ENCODE measurements around the gene SLC26A3. TPM values are rescaled to one million over a fixed set of nuclear protein-coding genes. Genes with fewer than 3 reads are reported as not detected.

The SLC26A3 gene
- total RNA-seq, 1 experiment from 2014 or later: not detected

- Histone ChIP-seq H3K4me2 (ENCODE audit: low read length) (no peak overlapping the region), H3F3A (ENCODE audit: low read length, unreplicated experiment) (no peaks in the 10 kb centered on the region), H3K4me1 (ENCODE audit: insufficient read depth, low read length) (no peaks in the 10 kb centered on the region), H2AFZ (ENCODE audit: low read length) (no peak overlapping the region), H3K9ac (ENCODE audit: low read length) (no peak overlapping the region), H3K36me3 (ENCODE audit: low read depth, low read length) (no peaks in the 10 kb centered on the region), H3K9me2 (replicated peaks; ENCODE audit: low read length) (no peaks in the 10 kb centered on the region), H3K9me3 (ENCODE audit: low read length) (no peaks in the 10 kb centered on the region), H3K27me3 (ENCODE audit: low read length) (peaks cover 27% of the 10 kb centered on the region), H4K20me1 (ENCODE audit: low read length) (no peaks in the 10 kb centered on the region), H3K27ac (ENCODE audit: low read length) (no peak overlapping the region), H3K79me2 (ENCODE audit: low read length) (no peaks in the 10 kb centered on the region), H3K4me3 (ENCODE audit: low read length) (no peak overlapping the region)
- DNase-seq (no peak), ATAC-seq (no peak)
- BruUV-seq (replicated peaks): no TSS peak
- intact Hi-C loops (cut with micrococcal nuclease): no loop called here
- CTCF ChIA-PET: no interaction called here
- no peak for TF ChIP-seq EZH2 (IDR thresholded peaks at IDR 0.05; ENCODE audit: low read length, unreplicated experiment)
- POLR2A ChIA-PET (ENCODE audit: unreplicated experiment): no interaction called here
Observed at GRCh38 chr7:107838024-107838601, 35.1 kb upstream of the SLC26A3 start.

GRCh38 chr7:107837145-107837512, 34.1 kb upstream of the SLC26A3 start:
- Histone ChIP-seq H3K27me3 (ENCODE audit: low read length) (peaks cover 27% of the 10 kb centered on the region), H3K4me3 (ENCODE audit: low read length) (no peak overlapping the region), H3F3A (ENCODE audit: low read length, unreplicated experiment) (no peaks in the 10 kb centered on the region), H3K4me1 (ENCODE audit: insufficient read depth, low read length) (no peaks in the 10 kb centered on the region), H3K9me3 (ENCODE audit: low read length) (no peaks in the 10 kb centered on the region), H2AFZ (ENCODE audit: low read length) (no peak overlapping the region), H3K9ac (ENCODE audit: low read length) (no peak overlapping the region), H3K9me2 (replicated peaks; ENCODE audit: low read length) (no peaks in the 10 kb centered on the region), H4K20me1 (ENCODE audit: low read length) (no peaks in the 10 kb centered on the region), H3K36me3 (ENCODE audit: low read depth, low read length) (no peaks in the 10 kb centered on the region), H3K4me2 (ENCODE audit: low read length) (no peak overlapping the region), H3K79me2 (ENCODE audit: low read length) (no peaks in the 10 kb centered on the region), H3K27ac (ENCODE audit: low read length) (no peak overlapping the region)
- BruUV-seq (replicated peaks): no TSS peak
- ChIA-PET POLR2A (ENCODE audit: unreplicated experiment) (no interaction called here), CTCF (no interaction called here)
- DNase-seq (no peak), ATAC-seq (no peak)
- intact Hi-C loops (cut with micrococcal nuclease): no loop called here
- TF ChIP-seq EZH2phosphoT487 (IDR thresholded peaks at IDR 0.05; ENCODE audit: borderline replicate concordance, low read length) (no peak), EZH2 (IDR thresholded peaks at IDR 0.05; ENCODE audit: low read length, unreplicated experiment) (no peak), CTCF (conservative IDR thresholded peaks at IDR 0.05; ENCODE audit: low read depth, low read length) (no peak)

GRCh38 chr7:107836237-107837144, 33.5 kb upstream of the SLC26A3 start:
- TF ChIP-seq EZH2 (IDR thresholded peaks at IDR 0.05; ENCODE audit: low read length, unreplicated experiment) (no peak), EZH2phosphoT487 (IDR thresholded peaks at IDR 0.05; ENCODE audit: borderline replicate concordance, low read length) (no peak), CTCF (conservative IDR thresholded peaks at IDR 0.05; ENCODE audit: low read depth, low read length) (no peak)
- no peak overlapping the region for H3K4me2 ChIP-seq (ENCODE audit: low read length)
- ChIA-PET CTCF (no interaction called here), POLR2A (ENCODE audit: unreplicated experiment) (interaction anchor here (0.5 kb wide), 2 partner anchors 163 to 226 kb away, joined by 3 to 4 read pairs; no protein-coding TSS in a partner anchor)
- no peaks in the 10 kb centered on the region for H3F3A ChIP-seq (ENCODE audit: low read length, unreplicated experiment)
- H3K27ac ChIP-seq (ENCODE audit: low read length): no peak overlapping the region
- no peak overlapping the region for H3K9ac ChIP-seq (ENCODE audit: low read length)
- no peaks in the 10 kb centered on the region for H3K36me3 ChIP-seq (ENCODE audit: low read depth, low read length)
- H3K79me2 ChIP-seq (ENCODE audit: low read length): no peaks in the 10 kb centered on the region
- peaks cover 29% of the 10 kb centered on the region for H3K27me3 ChIP-seq (ENCODE audit: low read length)
- no peaks in the 10 kb centered on the region for H4K20me1 ChIP-seq (ENCODE audit: low read length)
- no peaks in the 10 kb centered on the region for H3K9me2 ChIP-seq (replicated peaks; ENCODE audit: low read length)
- H3K4me1 ChIP-seq (ENCODE audit: insufficient read depth, low read length): no peaks in the 10 kb centered on the region
- intact Hi-C loops (cut with micrococcal nuclease): no loop called here
- H3K9me3 ChIP-seq (ENCODE audit: low read length): no peaks in the 10 kb centered on the region
- no peak for ATAC-seq
- H2AFZ ChIP-seq (ENCODE audit: low read length): no peak overlapping the region
- no TSS peak for BruUV-seq (replicated peaks)
- H3K4me3 ChIP-seq (ENCODE audit: low read length): no peak overlapping the region
- no peak for DNase-seq

All from PC-3 (cell line).